Suprapubic skin (tissue), 4 donors: Measurements from ENCODE around the gene ZNF668. TPM values are rescaled to one million over a fixed set of nuclear protein-coding genes. Genes with fewer than 3 reads are reported as not detected.
"Not testable (repeated sequence)": the region's sequence is repeated elsewhere in the genome, so short reads cannot be mapped to it uniquely, and the experiment has no call there.

ENCODE experiments used
- DNase-seq, 2 donors: peaks; one replicate each; pipeline ENCODE4 v3.0.0-alpha.2; 2019; ENCODE audit warnings: low spot score in 2 of 2
- H3K27ac ChIP-seq: fragments of 200-600 bp; sonication (generic); one replicate; pipeline ENCODE4 v1.5.1; 2019
- H3K27me3 ChIP-seq: fragments of 200-600 bp; sonication (generic); one replicate; pipeline ENCODE4 v1.5.1; 2019
- H3K36me3 ChIP-seq: fragments of 200-600 bp; sonication (generic); one replicate; pipeline ENCODE4 v1.5.1; 2019
- H3K4me1 ChIP-seq: fragments of 200-600 bp; sonication (generic); one replicate; pipeline ENCODE4 v1.5.1; 2019
- H3K4me3 ChIP-seq: fragments of 200-600 bp; sonication (generic); one replicate; pipeline ENCODE4 v1.5.1; 2019; ENCODE audit warnings: mild to moderate bottlenecking
- H3K9me3 ChIP-seq: fragments of 200-600 bp; sonication (generic); one replicate; pipeline ENCODE4 v1.5.1; 2019
- CTCF ChIP-seq, 2 donors: fragments of 200-600 bp in 1 of 2; fragments of 450-650 bp in 1 of 2; sonication (generic) in 1 of 2; IDR thresholded peaks; one replicate each; pipeline ENCODE4 v1.5.1; 2016 to 2019; ENCODE audit warnings: antibody characterized with exemption in 2 of 2, mild to moderate bottlenecking in 1 of 2, moderate library complexity in 1 of 2
- EP300 ChIP-seq: sonication (generic); formaldehyde crosslinking; IDR thresholded peaks from one replicate; pipeline ENCODE4 v1.6.1; 2017; ENCODE audit warnings: antibody characterized with exemption
- POLR2A ChIP-seq, 2 donors: fragments of 450-650 bp; IDR thresholded peaks; one replicate each; pipeline ENCODE4 v1.6.1; 2017; ENCODE audit warnings: antibody characterized with exemption in 2 of 2, mild to moderate bottlenecking in 2 of 2, moderate library complexity in 2 of 2
- POLR2AphosphoS5 ChIP-seq, 3 donors: sonication (generic); formaldehyde crosslinking; IDR thresholded peaks; one replicate each; pipeline ENCODE4 v1.6.1; 2017; ENCODE audit warnings: antibody characterized with exemption in 3 of 3
- WGBS: methylation state at CpG from one replicate; pipeline ENCODE4 v1.1.5; 2018; 5-methylcytosine and 5-hydroxymethylcytosine counted together
- total RNA-seq, 4 donors: library from RNA; depleted of rRNA; stranded (reverse); fragments of >200 nt; gene quantifications; one replicate each; pipeline ENCODE4 v1.1.0, GENCODE V29; 2016

ZNF668 gene
- total RNA-seq, 4 donors from 2014 or later: 9.0 to 15.9 (median 12.6) TPM

- H3K9me3 ChIP-seq: no peaks in the 10 kb centered on the region
- 69% methylated on average over 12 of the region's 12 CpGs for WGBS
- no peaks in the 10 kb centered on the region for H3K4me1 ChIP-seq
- H3K27me3 ChIP-seq: no peaks in the 10 kb centered on the region
- H3K27ac ChIP-seq: no peak overlapping the region
- no peak for DNase-seq
- H3K36me3 ChIP-seq: no peaks in the 10 kb centered on the region
- TF ChIP-seq CTCF (IDR thresholded peaks at IDR 0.05) (no peak), POLR2AphosphoS5 (IDR thresholded peaks at IDR 0.05) (no peak), EP300 (no peak), POLR2A (IDR thresholded peaks at IDR 0.05) (no peak)
- no peak overlapping the region for H3K4me3 ChIP-seq
Observed at GRCh38 chr16:31022544-31023251, 51.3 kb downstream of the ZNF668 start.

- Histone ChIP-seq H3K27ac (no peak overlapping the region), H3K4me1 (no peaks in the 10 kb centered on the region), H3K9me3 (no peaks in the 10 kb centered on the region), H3K4me3 (no peak overlapping the region), H3K36me3 (no peaks in the 10 kb centered on the region), H3K27me3 (no peaks in the 10 kb centered on the region)
- no peak for DNase-seq
- 90% methylated on average over 3 of the region's 3 CpGs for WGBS
- no peak for TF ChIP-seq POLR2A (IDR thresholded peaks at IDR 0.05)
- no peak for TF ChIP-seq POLR2AphosphoS5 (IDR thresholded peaks at IDR 0.05)
- TF ChIP-seq EP300: no peak
- no peak for TF ChIP-seq CTCF (IDR thresholded peaks at IDR 0.05)
Observed at GRCh38 chr16:31020536-31020935, 53.5 kb downstream of the ZNF668 start.

- not testable (repeated sequence) for H3K27me3 ChIP-seq, H3K4me3 ChIP-seq, H3K9me3 ChIP-seq, DNase-seq, H3K36me3 ChIP-seq, H3K27ac ChIP-seq, H3K4me1 ChIP-seq
- WGBS: 92% methylated on average over 10 of the region's 10 CpGs
Observed at GRCh38 chr16:31017756-31018155, 56.3 kb downstream of the ZNF668 start.

- Histone ChIP-seq H3K36me3 (no peaks in the 10 kb centered on the region), H3K9me3 (no peaks in the 10 kb centered on the region), H3K4me3 (no peak overlapping the region), H3K27ac (no peak overlapping the region), H3K27me3 (peaks cover 21% of the 10 kb centered on the region), H3K4me1 (no peaks in the 10 kb centered on the region)
- TF ChIP-seq POLR2AphosphoS5 (IDR thresholded peaks at IDR 0.05) (no peak), EP300 (no peak), POLR2A (IDR thresholded peaks at IDR 0.05) (no peak), CTCF (IDR thresholded peaks at IDR 0.05) (no peak)
- 71% methylated on average over 6 of the region's 6 CpGs for WGBS
- no peak for DNase-seq
Observed at GRCh38 chr16:31016018-31016417, 58.0 kb downstream of the ZNF668 start.

GRCh38 chr16:31013292-31013691, 60.7 kb downstream of the ZNF668 start:
- H3K27me3 ChIP-seq: peaks cover 47% of the 10 kb centered on the region
- not testable (repeated sequence) for H3K27ac ChIP-seq, H3K36me3 ChIP-seq, H3K4me1 ChIP-seq, H3K4me3 ChIP-seq, H3K9me3 ChIP-seq, DNase-seq

- DNase-seq, H3K27ac ChIP-seq, H3K9me3 ChIP-seq, H3K36me3 ChIP-seq, H3K4me1 ChIP-seq, H3K4me3 ChIP-seq: not testable (repeated sequence)
- 90% methylated on average over 7 of the region's 7 CpGs for WGBS
- H3K27me3 ChIP-seq: peaks cover 47% of the 10 kb centered on the region
Observed at GRCh38 chr16:31011815-31012214, 62.2 kb downstream of the ZNF668 start.

Other genes starting within 250 kb of the ZNF668 start
- gene BCL7C, start 180.2 kb downstream of the ZNF668 start, total RNA-seq: 10 to 100 TPM; 32.3 to 47.2 (median 43.9) TPM
- gene CTF1, start 177.6 kb downstream of the ZNF668 start, total RNA-seq: 1 to 10 TPM in 1 of 4 donors, under 1 TPM in 3; 0.30 to 1.3 (median 0.71) TPM
- gene FBXL19, start 150.7 kb downstream of the ZNF668 start, total RNA-seq: 10 to 100 TPM; 21.7 to 28.7 (median 24.5) TPM
- 10 to 100 TPM; 25.7 to 41.0 (median 32.7) TPM for gene ORAI3, start 125.2 kb downstream of the ZNF668 start, total RNA-seq
- gene SETD1A, start 116.5 kb downstream of the ZNF668 start, total RNA-seq: 10 to 100 TPM; 12.5 to 14.7 (median 13.7) TPM
- gene HSD3B7, start 89.0 kb downstream of the ZNF668 start, total RNA-seq: 10 to 100 TPM; 13.2 to 20.8 (median 16.0) TPM
- 1 to 10 TPM in 2 of 4 donors, under 1 TPM in 2; 0.55 to 3.5 (median 2.0) TPM for gene STX1B, start 63.6 kb downstream of the ZNF668 start, total RNA-seq
- gene STX4, start 40.7 kb downstream of the ZNF668 start, total RNA-seq: 100 to 1,000 TPM in 1 of 4 donors, 10 to 100 TPM in 3; 32.5 to 118 (median 47.8) TPM
- gene ZNF646, start 182 bp upstream of the ZNF668 start, total RNA-seq: 10 to 100 TPM; 19.2 to 31.7 (median 26.8) TPM
- 1 to 10 TPM; 2.0 to 10.0 (median 5.1) TPM for gene PRSS53, start 14.7 kb upstream of the ZNF668 start, total RNA-seq
- 10 to 100 TPM; 53.8 to 79.3 (median 68.0) TPM for gene VKORC1, start 20.6 kb upstream of the ZNF668 start, total RNA-seq
- 10 to 100 TPM; 51.0 to 63.2 (median 58.2) TPM for gene BCKDK, start 34.1 kb upstream of the ZNF668 start, total RNA-seq
- 100 to 1,000 TPM in 1 of 4 donors, 10 to 100 TPM in 3; 62.3 to 100 (median 69.8) TPM for gene KAT8, start 43.4 kb upstream of the ZNF668 start, total RNA-seq
- gene PRSS8, start 61.5 kb upstream of the ZNF668 start, total RNA-seq: 100 to 1,000 TPM in 3 of 4 donors, 10 to 100 TPM in 1; 46.3 to 168 (median 140) TPM
- gene PRSS36, start 75.8 kb upstream of the ZNF668 start, total RNA-seq: 10 to 100 TPM in 2 of 4 donors, 1 to 10 TPM in 2; 2.2 to 17.8 (median 8.4) TPM
- 100 to 1,000 TPM in 1 of 4 donors, 10 to 100 TPM in 3; 52.5 to 121 (median 58.9) TPM for gene FUS, start 105.9 kb upstream of the ZNF668 start, total RNA-seq
- 100 to 1,000 TPM in 3 of 4 donors, 10 to 100 TPM in 1; 43.8 to 162 (median 121) TPM for gene PYCARD, start 128.5 kb upstream of the ZNF668 start, total RNA-seq
- gene TRIM72, start 139.9 kb upstream of the ZNF668 start, total RNA-seq: under 1 TPM in 2 of 4 donors, not detected in 2; 0.15 to 0.17 TPM
- gene PYDC1, start 142.9 kb upstream of the ZNF668 start, total RNA-seq: 10 to 100 TPM in 2 of 4 donors, 1 to 10 TPM in 1, not detected in 1; 4.2 to 17.7 (median 13.8) TPM
- gene ITGAM, start 185.7 kb upstream of the ZNF668 start, total RNA-seq: 10 to 100 TPM in 1 of 4 donors, 1 to 10 TPM in 2, under 1 TPM in 1; 0.98 to 14.4 (median 3.8) TPM